GM23338 (cell line): Measurements from ENCODE around the gene MYLK.

Experiments
- CREB1 ChIP-seq: fragments of 250-450 bp; sonication (Bioruptor Pico); IDR thresholded peaks from 2 replicates; pipeline ENCODE4 v1.5.0; 2020; ENCODE audit warnings: low read depth, mild to moderate bottlenecking, moderate library complexity
- CTCF ChIP-seq, 2 experiments: fragments of 200-600 bp in 1 of 2; sonication (generic) in 1 of 2; conservative IDR thresholded peaks; 2 replicates each; pipeline versions ENCODE4 v1.5.1 to v1.6.1; 2016 to 2017; ENCODE audit warnings: antibody characterized with exemption in 2 of 2, low read depth in 2 of 2, mild to moderate bottlenecking in 2 of 2, moderate library complexity in 1 of 2
- ETS1 ChIP-seq: IDR thresholded peaks from 2 replicates; pipeline ENCODE4 v1.6.1; 2016; ENCODE audit warnings: antibody characterized with exemption
- EZH2 ChIP-seq: fragments of 200-600 bp; sonication (generic); IDR thresholded peaks from one replicate; pipeline ENCODE4 v1.8.0; 2017; ENCODE audit warnings: antibody characterized with exemption, mild to moderate bottlenecking, low read depth; ENCODE audit not compliant: unreplicated experiment
- EZH2phosphoT487 ChIP-seq: fragments of 200-600 bp; sonication (generic); IDR thresholded peaks from one replicate; pipeline ENCODE4 v1.8.1; 2018; ENCODE audit warnings: antibody characterized with exemption; ENCODE audit not compliant: unreplicated experiment
- JUNB ChIP-seq: IDR thresholded peaks from one replicate; pipeline ENCODE4 v1.6.1; 2016; ENCODE audit warnings: antibody characterized with exemption; ENCODE audit not compliant: unreplicated experiment
- NANOG ChIP-seq: IDR thresholded peaks from 2 replicates; pipeline ENCODE4 v1.6.1; 2016; ENCODE audit warnings: antibody characterized with exemption, borderline replicate concordance
- POLR2AphosphoS5 ChIP-seq: IDR thresholded peaks from 2 replicates; pipeline ENCODE4 v1.6.1; 2016; ENCODE audit warnings: antibody characterized with exemption, low read depth
- REST ChIP-seq: IDR thresholded peaks from one replicate; pipeline ENCODE4 v1.6.1; 2018; ENCODE audit warnings: antibody characterized with exemption; ENCODE audit not compliant: unreplicated experiment
- STAT1 ChIP-seq: IDR thresholded peaks from one replicate; pipeline ENCODE4 v1.6.1; 2016; ENCODE audit warnings: antibody characterized with exemption; ENCODE audit not compliant: unreplicated experiment
- ZNF114 ChIP-seq: fragments of 250-450 bp; sonication (Bioruptor Pico); IDR thresholded peaks from 2 replicates; pipeline ENCODE4 v1.5.0; 2020; ENCODE audit warnings: mild to moderate bottlenecking, moderate library complexity
- ZNF331 ChIP-seq: fragments of 250-450 bp; sonication (Bioruptor Pico); IDR thresholded peaks from 2 replicates; pipeline ENCODE4 v1.5.0; 2020; ENCODE audit warnings: low read depth, mild to moderate bottlenecking, moderate library complexity
- ZNF462 ChIP-seq: fragments of 250-450 bp; sonication (Bioruptor Pico); IDR thresholded peaks from 2 replicates; pipeline ENCODE4 v1.5.0; 2020; ENCODE audit warnings: mild to moderate bottlenecking, moderate library complexity

- no peak for TF ChIP-seq CTCF (conservative IDR thresholded peaks at IDR 0.05; ENCODE audit: low read depth in 2 of 2)
- TF ChIP-seq EZH2, result no peak
- no peak for TF ChIP-seq REST
- no peak for TF ChIP-seq EZH2phosphoT487
- no peak for TF ChIP-seq POLR2AphosphoS5
- no peak for TF ChIP-seq ZNF331 (CRISPR knock-in tag)
- TF ChIP-seq ETS1, result no peak
- no peak for TF ChIP-seq STAT1
- no peak for TF ChIP-seq NANOG
- no peak for TF ChIP-seq JUNB
- TF ChIP-seq ZNF114 (CRISPR knock-in tag), result no peak
- TF ChIP-seq CREB1 (CRISPR knock-in tag), result no peak
- no peak for TF ChIP-seq ZNF462 (CRISPR knock-in tag)
Observed at GRCh38 chr3:123847209-123847608, 36.9 kb downstream of the MYLK start.
